LNCaP clone FGC (cell line): ENCODE measurements around the gene PTPN21.

Experiments used
- DNase-seq: peaks from one replicate; pipeline ENCODE4 v3.0.0-alpha.2; 2011; ENCODE audit warnings: low read depth
- H3K4me3 ChIP-seq: 2 replicates; pipeline ENCODE4 v1.5.1; 2011; ENCODE audit warnings: mild to moderate bottlenecking, low read depth, low read length, control low read depth
- TF ChIP-seq, protein P1 (sequence below): IDR thresholded peaks from 2 replicates; pipeline ENCODE4 v1.5.1; 2012; ENCODE audit warnings: mild to moderate bottlenecking; ENCODE audit not compliant: control insufficient read depth, insufficient read depth; ENCODE audit errors: extremely low read depth

PTPN21 gene

DNA sequence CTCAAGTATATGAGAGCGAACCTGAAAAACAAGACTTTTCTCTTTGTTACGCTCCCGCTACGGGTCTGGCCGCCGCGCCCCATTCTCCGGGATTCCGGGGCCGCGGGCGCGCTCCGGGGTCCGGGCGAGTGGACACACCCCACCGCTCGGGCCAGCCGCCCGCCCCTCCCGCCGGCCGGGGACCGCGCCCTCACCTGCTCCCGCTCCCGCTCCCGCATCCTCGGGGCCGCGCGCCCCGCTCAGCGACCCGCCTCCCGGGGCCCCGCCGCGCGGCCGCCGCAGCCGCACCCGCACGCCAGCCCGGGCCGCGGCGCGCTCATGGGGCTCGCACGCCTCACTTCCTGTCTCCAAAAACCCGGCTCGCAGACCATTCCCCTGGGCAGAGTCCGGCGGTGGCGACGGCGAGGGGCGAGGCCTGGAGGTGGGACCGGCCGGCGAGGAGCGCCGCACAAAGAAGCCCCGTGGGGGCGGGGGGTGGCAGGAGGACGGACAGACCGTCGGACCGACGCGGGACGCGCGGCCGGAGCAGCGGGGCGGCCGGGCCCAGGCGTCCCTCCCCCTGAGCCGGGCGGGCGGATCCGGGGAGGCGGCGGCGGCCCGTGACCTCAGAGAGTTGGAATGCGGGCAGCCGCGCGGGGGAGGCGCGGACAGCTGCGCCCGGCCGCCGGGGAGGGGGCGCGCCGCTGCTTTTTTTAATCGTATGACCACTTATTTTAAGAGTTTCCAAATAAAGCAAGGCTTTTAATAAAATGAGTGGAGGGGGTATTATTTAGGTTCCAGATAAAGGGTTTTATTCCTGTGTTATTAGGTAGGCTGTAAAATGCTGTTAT, at the start of gene PTPN21:
Gene PTPN21, minus strand, starts transcription at position 551 of the 830 bp plus-strand sequence. CDS start 4,590 bp downstream, outside the sequence.
- DNase-seq: no peak
- H3K4me3 ChIP-seq: peak within 1 kb of the TSS; percentile 55
- TF ChIP-seq, protein P1, sequence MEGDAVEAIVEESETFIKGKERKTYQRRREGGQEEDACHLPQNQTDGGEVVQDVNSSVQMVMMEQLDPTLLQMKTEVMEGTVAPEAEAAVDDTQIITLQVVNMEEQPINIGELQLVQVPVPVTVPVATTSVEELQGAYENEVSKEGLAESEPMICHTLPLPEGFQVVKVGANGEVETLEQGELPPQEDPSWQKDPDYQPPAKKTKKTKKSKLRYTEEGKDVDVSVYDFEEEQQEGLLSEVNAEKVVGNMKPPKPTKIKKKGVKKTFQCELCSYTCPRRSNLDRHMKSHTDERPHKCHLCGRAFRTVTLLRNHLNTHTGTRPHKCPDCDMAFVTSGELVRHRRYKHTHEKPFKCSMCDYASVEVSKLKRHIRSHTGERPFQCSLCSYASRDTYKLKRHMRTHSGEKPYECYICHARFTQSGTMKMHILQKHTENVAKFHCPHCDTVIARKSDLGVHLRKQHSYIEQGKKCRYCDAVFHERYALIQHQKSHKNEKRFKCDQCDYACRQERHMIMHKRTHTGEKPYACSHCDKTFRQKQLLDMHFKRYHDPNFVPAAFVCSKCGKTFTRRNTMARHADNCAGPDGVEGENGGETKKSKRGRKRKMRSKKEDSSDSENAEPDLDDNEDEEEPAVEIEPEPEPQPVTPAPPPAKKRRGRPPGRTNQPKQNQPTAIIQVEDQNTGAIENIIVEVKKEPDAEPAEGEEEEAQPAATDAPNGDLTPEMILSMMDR: no peak

DNA sequence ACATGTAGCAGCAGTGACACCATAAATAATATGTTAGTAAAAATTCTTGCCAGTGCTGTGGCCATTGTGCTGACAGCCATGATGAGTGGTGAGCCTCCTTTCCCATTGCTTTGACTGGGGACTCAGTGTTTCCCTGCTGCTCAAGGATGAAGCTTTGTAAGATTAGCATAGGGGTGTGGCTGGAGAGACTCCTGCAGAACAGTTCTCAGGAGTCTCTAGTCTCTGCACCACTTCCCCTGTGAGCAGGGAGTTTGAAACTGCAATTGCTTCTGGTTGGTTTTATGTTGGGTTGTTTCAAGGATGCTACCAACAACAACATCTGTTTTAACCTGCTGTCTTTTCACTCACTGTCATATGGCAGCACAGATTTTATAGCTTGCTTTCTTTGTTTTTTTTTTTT, 49.4 kb upstream of the PTPN21 start:
- TF ChIP-seq, protein P1: no peak
- no peak for DNase-seq

DNA sequence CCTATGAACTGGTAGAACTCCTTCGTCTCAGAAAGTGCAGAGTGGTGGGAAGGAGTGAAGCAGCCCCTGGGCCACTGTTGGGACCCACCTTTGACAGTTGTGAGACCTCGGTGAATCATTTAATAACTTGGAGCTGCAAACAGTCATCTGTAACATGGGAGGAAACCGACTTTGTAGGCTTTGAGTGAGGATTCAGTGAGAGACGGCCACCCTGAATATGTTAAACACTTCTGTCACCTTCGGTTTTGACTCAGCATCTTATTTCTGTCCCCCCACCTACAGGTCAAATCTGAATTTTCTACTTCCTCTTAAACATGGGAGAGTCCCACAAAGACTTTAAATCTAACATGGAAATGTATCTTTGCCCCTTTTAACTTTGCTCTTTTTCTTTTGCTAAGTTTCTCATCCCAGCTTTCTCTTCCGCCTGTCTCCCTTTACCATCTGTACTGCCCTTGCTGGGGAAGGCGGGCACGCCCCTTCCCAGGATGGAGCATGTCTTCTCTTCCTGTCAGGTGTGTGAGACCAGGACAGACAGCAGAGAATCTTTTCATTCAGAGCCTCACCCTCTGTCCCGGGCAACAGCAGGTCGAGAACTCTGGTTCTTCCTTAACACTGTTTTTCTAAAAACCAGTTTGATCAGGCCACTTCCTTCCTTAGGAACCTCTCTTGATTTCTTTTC, 45.1 kb upstream of the PTPN21 start:
- no peak overlapping the region for H3K4me3 ChIP-seq
- DNase-seq: no peak
- TF ChIP-seq, protein P1: no peak

More for the DNA sequence above, 49.4 kb upstream of the PTPN21 start:
- H3K4me3 ChIP-seq: no peak overlapping the region

DNA sequence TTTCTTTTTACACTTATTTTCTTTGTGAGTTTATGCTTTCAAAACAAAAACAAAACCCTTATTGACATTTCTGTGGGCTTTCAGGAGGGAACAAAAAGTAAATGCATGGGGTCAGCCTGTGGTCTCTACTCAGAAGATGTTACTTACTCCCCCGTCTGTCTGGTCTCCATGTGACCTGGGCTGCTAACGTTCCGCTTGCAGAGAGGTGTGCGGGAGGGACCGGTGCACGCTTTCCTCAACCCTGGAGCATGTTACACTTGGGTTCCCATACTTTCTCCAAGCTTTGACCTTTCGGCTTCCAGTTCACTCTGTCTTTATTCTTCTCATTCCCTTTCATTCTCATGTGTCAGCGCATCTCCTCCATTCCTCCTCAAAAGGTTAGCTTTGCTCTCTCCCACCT, 44.5 kb upstream of the PTPN21 start:
- no peak for DNase-seq
- TF ChIP-seq, protein P1: no peak
- H3K4me3 ChIP-seq: no peak overlapping the region

DNA sequence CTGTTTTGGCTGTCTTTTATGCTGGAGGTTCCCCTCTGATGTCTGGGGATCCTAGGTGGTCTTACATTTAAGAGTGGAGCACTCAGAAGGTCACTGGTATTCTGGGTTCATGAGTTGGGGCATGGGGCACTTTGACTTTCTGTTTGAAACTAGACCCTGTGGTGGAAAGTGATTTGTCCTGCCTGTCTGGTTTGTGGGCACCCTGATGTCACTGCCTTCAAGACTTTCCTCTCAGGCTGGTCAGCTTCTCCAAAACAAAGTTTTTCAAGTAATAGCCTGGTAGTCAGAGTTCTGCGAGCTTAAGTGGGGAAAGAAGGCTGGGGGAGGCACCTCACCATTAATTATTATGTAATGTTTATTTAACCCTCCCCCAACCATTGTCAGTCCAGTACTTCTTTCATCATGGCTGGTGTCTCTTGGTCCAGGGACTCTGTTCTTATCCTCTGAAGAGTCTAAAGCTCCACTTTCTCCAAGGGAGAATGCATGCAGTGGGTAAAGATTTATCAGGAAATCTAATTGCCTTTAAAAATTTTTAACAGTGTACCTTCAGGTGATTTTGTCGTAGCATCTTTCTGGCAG, 43.4 kb upstream of the PTPN21 start:
- DNase-seq: no peak
- H3K4me3 ChIP-seq: no peak overlapping the region
- TF ChIP-seq, protein P1: no peak

DNA sequence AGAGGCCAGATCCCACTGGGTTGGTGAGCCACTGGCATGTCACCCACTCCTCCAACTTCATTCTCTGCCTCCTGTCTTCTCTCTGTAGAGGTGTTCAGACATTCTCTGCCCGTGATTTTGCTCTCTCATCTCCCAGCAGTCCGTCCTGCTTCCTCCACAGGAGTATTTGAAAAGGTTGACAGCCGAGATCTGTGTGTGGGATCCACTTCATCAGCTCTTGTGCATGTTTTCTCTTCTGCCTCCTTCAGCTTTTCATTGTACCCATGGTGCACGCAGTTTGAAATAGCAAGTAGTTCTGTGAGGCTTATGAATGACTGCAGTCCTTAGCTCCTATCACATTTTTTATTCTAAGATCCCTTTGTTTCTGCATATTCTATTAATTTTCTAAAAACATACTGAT, 42.8 kb upstream of the PTPN21 start:
- no peak overlapping the region for H3K4me3 ChIP-seq
- TF ChIP-seq, protein P1: no peak
- no peak for DNase-seq
